HG03066 (cell line): Measurements from ENCODE around the gene RARRES2.

ENCODE experiments used
- ATAC-seq: cut with Tn5 transposase; IDR thresholded peaks from one replicate; pipeline ENCODE4 v1.9.1; 2021; ENCODE audit warnings: low read depth; ENCODE audit not compliant: unreplicated experiment

Gene RARRES2

GRCh38 chr7:150339409-150339809, 2.0 kb downstream of the RARRES2 start:
- no peak for ATAC-seq

- no peak for ATAC-seq
These were observed 3.1 kb downstream of the RARRES2 start for GRCh38 chr7:150338166-150338829.

- ATAC-seq: no peak
These were observed 3.8 kb downstream of the RARRES2 start for GRCh38 chr7:150337659-150338081.

DNA sequence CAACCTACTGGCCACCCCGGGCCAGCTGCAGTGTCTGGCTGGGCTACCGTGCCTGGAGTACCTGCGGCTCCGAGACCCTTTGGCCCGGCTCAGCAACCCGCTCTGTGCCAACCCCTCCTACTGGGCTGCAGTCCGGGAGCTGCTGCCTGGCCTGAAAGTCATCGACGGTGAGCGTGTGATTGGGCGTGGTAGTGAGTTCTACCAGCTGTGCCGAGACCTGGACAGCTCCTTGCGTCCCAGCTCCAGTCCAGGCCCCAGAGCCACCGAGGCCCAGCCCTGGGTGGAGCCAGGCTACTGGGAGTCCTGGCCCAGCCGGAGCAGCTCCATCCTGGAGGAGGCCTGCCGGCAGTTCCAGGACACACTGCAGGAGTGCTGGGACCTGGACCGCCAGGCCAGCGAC, 4.2 kb downstream of the RARRES2 start:
- ATAC-seq: no peak

GRCh38 chr7:150336746-150337145, 4.7 kb downstream of the RARRES2 start:
- ATAC-seq: no peak

DNA sequence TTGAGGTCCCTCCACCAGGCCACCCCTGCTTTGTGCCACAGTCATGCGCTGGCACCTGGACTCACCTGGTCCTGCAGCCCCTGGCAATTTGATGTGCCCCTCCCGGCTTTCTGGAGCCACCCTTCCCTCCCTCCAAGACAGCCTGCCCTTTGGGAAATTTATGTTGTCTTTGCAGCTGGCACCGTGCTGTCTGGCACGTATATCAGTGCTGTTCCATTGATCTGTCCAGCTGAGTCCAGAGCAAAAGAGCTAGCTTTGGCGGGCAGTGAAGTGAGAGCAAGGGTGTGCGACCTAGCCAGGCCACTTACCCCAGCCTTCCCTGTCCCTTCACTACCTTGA, 5.7 kb downstream of the RARRES2 start:
- ATAC-seq: no peak

DNA sequence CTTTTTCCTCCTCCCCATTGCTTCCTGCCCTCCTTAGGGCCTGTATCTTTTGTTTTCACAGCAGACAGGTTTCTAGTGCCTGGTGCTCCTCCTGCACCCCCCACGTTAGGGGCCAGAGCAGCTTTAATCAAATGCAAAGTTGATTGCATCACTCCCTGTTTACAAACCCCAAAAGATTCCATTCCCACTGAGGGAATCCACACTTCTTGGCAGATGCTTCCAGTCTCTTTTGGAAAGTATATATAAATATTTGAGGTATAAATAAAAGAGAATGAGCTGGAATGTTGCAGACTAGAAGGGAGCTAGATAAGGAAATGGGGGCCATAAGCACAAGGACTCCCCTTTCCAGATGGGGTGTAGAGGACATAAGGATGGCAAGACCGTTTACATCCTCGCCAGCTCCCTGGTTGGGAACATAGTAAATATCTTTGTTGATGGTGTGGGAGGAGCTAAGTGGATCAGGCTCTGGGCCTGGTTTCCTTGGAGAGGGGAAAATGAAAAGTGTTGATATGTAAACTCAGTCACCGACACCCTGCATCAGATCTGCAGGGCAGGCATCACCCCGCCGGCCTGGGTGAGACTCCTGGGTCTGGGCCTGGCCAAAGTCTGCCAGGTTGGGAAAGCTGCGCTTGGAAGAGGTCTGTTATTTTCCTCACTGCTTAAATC, 6.2 kb downstream of the RARRES2 start:
- ATAC-seq: no peak

- no peak for ATAC-seq
These were observed 7.3 kb downstream of the RARRES2 start for GRCh38 chr7:150334108-150334507.

GRCh38 chr7:150333659-150334058, 7.8 kb downstream of the RARRES2 start:
- no peak for ATAC-seq

- no peak for ATAC-seq
These were observed 8.4 kb downstream of the RARRES2 start for GRCh38 chr7:150332852-150333635.

GRCh38 chr7:150330211-150330885, 11.1 kb downstream of the RARRES2 start:
- no peak for ATAC-seq

DNA sequence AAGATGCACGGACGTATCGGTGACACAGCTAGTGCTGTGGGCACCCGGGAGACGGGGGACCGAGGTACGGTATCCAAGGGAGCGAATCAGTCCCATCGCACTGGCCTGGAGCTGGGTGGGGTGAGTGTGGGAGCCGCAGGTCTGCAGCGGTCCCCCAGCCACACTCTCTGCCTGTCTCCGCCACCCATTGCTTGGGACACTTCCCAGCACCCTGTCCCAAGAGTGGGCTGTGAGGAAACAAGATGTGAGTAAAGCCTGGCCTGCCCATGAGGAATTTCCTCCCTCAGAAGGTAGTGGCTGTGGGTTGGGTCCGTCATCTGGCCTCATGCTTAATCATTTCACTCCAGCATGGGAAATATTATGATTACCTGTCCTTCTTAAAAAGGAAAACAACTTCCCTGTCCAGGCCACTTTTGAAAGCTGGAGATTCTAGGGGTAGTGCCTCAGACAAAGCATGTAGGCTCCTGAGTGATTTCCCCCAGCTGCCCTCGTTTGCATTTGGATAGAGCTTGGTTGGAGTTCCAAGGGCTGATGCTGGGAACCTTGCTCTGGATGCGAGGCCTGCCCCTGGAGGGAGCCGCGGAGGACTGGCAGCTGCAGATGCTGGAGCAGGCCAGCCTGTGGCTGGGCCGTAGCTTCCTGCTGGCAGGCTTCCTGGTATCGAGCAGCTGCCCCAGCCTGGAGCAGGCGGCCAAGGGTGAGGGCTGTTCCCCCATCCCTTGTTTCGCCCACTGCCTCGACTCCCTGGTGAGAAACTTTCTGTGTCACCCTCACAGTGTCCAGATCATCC, 11.9 kb downstream of the RARRES2 start:
- ATAC-seq: no peak

GRCh38 chr7:150327308-150327707, 14.1 kb downstream of the RARRES2 start:
- no peak for ATAC-seq

DNA sequence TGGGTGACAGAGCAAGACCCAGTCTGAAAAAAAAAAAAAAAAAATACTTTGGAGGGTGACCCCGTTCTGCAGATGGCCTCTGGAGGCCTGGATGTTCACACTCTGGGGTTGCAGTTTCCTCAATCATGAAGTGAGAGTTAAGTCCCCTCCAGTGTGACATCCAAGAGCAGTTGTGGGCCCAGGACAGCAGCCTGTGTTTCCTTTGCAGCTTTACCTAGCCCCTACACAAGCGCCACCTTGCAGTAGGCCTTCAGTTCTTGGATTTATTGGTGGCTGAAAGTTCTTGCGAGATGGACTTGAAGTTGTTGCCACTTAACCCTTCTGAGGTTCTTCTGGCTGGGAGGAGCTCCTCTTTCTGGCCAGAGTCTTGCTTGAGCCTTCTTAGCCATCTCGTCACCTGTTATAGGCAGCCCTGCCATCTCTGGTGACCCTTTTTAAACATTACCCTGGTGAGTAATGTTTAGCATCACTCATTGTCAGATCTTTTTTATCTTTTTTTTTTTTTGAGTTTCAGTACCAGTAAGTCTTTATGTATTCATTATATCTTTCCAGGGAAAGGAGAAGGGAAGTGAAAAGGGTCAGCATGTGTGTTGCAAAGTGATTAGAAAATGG, 14.7 kb downstream of the RARRES2 start:
- no peak for ATAC-seq

DNA sequence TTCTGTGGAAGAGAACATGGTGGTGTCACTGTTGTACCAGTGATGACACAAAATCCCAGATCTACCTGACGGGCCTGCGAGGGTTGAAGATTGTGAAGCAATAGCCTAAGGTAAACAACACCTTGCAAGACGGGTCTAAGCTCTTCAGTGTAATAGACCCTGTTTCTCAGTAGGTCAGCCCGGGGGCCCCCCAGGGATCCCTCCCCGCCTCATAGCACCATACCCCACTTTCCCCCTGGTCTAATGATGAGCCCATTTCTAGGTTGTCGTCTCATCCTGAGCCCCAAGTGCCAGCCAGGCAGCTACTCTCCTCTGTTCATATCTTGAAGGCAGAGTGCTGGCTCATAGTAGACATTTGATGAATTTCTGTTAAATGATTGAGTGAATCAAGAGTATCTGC, 15.5 kb downstream of the RARRES2 start:
- no peak for ATAC-seq

GRCh38 chr7:150325110-150325611, 16.3 kb downstream of the RARRES2 start:
- no peak for ATAC-seq

GRCh38 chr7:150324373-150324961, 17.0 kb downstream of the RARRES2 start:
- ATAC-seq: no peak

DNA sequence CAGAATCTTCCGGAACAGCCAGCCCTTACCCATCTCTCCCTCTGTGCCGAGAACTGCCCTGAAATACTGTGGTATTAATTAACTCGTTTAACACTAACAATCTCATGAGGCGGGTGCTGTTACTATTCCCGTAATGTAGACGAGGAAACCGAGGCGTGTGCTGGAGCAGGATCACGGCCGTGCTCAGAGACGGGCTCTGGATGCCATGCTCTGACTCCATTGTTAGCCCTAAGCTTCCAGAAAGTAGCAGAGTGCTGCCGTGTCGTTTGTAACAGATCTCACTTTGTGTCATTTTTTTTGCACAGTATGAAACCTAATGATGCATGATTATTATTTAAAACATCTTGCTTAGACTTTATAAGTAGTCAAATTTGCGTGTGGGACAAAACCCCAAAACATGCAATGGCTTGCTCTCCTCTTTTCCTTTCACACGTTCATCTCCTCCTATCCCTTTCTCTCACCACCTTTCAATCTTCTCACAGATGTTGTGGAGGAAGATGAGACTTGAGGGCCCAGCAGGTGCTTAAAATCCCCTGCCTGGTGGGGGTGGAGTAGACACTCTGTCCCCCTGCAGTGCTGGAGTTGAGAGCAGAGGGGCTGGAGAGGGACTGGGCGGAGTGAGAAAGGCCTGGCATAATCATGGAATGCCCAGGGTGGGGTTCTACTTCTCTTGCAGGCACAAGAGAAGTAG, 17.6 kb downstream of the RARRES2 start:
- ATAC-seq: peak; percentile 18
